ENCODE measurements around the gene RAVER2.

DNA sequence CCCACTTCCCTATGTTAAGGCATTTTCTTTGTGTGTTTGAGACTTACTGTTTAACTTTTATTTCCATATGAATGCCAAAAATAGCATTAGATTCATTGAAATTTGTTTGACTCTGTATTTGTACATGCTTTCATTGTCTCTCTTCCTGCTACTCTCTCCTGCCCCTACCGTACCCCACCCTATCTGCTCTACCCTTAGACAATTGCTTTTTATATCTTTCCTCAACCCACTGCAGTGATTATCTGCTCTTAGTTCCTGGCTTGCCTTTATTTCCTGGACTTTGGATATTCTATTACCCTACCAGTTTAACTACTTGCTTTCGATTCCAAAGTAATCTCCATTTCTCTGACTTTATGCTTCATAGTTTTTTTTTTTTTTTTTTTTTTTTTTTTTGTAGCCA is 10.5 kb downstream of the RAVER2 start:
- TF ChIP-seq, protein P1, sequence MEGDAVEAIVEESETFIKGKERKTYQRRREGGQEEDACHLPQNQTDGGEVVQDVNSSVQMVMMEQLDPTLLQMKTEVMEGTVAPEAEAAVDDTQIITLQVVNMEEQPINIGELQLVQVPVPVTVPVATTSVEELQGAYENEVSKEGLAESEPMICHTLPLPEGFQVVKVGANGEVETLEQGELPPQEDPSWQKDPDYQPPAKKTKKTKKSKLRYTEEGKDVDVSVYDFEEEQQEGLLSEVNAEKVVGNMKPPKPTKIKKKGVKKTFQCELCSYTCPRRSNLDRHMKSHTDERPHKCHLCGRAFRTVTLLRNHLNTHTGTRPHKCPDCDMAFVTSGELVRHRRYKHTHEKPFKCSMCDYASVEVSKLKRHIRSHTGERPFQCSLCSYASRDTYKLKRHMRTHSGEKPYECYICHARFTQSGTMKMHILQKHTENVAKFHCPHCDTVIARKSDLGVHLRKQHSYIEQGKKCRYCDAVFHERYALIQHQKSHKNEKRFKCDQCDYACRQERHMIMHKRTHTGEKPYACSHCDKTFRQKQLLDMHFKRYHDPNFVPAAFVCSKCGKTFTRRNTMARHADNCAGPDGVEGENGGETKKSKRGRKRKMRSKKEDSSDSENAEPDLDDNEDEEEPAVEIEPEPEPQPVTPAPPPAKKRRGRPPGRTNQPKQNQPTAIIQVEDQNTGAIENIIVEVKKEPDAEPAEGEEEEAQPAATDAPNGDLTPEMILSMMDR (IDR thresholded peaks at IDR 0.05), result no peak
- no peak for TF ChIP-seq ZFX (IDR thresholded peaks at IDR 0.05; ENCODE audit: borderline replicate concordance)
